GM19035 (cell line): ENCODE results near the gene SLIT3.

Source experiments
- ATAC-seq: cut with Tn5 transposase; IDR thresholded peaks from one replicate; pipeline ENCODE4 v1.9.1; 2021; ENCODE audit not compliant: unreplicated experiment

Gene SLIT3

DNA sequence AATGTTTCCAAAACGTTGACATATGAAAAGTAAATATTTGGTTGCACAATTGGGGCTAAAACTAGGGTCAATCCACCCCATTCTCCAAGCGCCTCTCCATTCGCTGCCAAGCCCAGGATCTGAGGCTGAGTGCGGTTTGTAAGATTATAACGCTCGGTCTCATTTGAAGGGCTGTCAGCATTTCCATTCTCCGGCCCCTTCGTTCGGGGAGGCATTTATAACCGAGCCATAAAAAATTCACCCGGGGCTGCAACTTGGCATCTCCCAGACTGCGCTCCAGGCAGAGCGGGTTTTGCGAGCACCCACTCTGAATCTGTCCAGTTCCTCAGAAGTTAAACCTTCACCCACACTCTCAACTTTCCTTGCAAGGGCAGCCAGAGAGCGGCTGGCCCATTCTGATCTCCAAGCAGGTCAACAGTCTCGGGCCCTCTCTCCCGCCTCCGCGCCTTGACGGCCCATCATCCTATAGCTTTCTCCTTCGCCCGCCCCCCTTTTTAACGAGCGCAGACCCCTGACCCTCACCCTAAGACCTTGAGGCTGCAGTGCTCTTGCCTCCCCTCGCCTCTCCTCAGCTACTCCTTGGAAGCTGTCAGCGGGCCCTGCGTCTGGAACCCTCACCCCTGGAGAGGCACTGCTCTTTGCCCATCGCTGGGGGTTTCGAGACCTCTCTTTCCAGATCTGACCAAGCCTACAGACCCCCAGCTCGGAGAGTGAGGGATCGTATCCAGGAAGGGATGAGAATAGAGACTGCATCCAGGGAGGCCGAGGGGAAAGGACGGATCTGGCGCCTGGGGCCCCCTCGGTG is 1.1 kb downstream of the SLIT3 start:
- no peak for ATAC-seq

DNA sequence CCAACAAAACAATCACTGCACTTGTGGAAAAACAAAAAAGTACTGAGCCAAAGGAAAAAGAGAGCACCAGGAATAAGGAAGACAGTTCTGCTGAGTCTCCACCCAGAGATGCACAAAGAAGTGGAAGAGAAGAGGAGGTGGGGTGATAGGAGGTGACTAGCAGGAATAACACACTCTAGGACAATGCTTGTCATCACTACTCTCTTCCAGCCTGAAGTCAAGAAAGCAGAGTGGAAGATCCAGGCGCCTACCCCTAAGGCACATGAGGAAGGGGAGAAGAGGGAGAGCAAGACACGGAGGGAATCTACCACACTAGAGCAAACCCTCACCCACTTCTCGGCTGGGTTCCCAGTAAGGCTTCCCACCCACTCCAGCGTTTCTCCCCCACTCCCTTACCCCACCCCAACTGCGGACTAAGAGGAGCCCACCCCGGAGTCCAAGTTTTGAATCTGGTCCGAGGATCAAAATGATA is 1.7 kb downstream of the SLIT3 start:
- ATAC-seq: no peak

DNA sequence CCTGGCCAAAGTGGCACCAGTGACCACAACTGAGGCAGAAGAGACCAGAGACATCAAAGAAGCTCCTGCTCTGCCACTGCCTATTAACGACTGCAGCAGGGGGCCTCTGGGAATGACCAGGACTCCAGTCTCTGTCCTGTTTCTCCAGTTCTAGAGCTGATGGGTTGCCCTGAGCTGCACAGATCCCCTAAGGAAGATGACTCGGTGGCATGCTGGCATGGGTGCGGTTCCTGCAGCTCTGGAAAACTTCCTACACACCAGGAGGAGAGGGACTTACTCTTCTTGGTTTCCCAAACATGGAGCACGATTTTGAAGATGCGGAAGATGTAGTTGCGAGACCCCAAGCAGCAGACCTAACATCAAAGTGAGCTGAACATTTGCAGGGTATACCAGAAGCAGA is 2.7 kb downstream of the SLIT3 start:
- no peak for ATAC-seq

DNA sequence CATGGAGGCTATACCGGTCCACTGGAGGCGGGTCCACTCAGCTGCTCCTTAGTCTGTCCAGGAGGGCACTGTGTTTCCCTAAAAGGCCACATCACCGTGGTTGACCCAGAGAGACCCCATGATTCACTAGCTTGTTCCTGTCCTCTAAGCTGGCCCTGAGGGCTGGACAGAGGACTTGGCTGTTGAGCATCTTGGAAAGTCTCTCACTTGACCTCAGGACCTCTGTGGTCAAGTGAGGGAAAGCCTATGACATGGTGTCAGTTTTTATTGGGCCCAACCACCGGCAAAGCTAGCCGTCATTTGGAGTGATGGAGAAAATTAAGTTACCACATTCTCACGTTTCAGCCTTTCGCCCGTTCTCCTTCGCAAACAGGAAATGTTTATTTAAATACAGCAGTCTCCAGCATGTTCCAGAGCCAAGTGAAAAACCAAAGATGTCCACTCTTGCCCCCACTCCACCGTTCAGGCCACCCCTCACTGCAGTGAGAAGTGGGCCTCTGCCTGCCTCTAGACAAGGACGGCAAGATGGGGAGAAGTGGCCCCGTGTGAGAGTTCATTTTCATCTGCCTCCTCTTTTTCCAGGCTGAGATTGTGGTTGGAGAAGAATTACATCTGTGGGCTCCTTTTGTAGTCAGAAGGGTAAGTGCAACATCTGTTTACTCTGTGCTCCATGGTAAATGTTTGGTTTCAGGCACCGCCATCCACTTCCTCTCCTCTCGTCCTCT is 4.4 kb downstream of the SLIT3 start:
- ATAC-seq: no peak

DNA sequence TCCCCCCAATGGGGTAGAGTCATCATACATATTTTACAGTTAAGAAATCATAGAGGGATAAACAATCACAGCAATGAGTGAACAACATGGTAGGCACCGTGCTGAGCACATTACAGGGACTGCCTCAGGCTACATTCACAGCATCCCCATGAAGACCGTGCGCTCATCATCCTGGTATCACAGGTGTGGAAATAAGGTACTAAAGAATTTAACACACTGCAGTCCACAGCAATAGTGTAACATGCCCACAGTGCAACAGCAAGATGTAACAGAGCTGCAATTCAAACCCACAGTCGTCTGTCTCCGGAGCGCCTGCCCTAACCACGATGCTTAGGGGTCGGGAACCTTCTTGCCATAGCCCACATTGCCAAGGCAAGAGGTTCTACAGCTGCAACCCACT is 5.6 kb downstream of the SLIT3 start:
- no peak for ATAC-seq

DNA sequence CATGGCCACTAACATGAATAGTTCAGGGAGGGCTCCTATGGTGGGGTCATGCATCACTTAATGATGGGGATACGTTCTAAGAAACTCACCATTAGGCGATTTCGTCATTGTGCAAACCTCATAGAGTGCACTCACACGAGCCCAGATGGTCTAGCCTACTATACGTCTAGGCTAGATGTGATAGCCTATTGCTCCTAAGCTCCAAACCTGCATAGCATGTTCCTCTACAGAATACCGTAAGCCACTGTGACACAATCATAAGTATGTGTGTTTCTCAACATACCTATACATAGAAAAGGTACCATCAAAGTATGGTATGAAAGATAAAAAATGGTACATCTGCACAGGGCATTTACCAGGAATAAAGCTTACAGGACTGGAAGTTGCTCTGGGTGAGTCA is 6.3 kb downstream of the SLIT3 start:
- ATAC-seq: no peak

DNA sequence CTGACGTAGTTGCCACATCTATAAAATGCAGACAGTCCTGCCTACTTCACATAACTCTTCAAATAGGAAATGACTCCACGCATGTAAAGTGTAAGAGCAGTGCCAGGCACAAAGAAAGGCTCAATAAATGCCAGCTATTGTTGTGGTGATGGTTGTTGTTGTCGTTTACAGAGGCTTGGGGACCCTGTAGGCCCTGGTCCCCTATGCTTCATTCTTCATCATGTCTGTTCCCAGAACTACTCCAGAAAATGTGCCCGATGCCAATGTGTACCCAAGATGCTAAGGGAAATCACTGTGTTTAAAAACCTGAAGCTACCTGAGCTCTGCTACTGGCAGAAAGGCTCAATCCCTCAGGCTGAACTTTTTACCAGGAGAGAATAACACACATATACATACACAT is 9.1 kb downstream of the SLIT3 start:
- no peak for ATAC-seq

DNA sequence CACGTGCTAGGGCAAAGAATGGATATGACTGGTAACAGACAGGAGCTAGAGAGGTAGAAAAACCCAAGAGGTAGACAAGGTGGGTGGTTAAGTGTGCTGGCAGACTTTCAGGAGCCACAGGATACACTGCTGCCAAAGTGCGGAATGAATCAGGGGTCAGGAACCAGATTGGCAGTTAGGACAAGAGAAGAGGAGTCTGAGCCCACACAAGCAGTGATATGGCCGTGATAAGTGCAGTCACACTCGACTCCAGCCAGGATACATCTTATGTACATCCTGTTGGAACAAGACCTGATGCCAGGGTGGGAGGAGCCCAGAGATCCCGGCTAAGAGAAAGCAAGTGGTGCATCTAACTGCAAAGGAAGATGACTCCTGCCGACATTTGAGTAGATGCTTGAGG is 10.0 kb downstream of the SLIT3 start:
- no peak for ATAC-seq

DNA sequence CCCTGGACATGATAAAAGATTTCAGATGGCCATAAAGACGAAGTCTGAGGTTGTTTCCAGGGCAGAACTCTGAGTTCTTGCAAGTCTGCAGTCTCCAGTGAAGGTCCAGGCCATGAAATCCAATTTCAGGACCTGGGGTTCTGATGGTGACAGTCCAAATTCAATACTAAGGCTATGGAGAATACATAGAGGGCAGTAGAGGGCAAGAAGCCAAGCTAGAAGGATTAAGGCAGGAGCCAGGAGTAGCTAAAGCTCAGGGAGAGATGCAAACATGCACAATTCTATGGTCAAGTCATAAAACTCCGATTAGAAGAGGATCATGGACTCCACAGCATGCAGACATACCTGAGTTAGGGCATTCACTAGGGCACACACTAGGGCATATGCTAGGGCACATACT is 11.4 kb downstream of the SLIT3 start:
- no peak for ATAC-seq

DNA sequence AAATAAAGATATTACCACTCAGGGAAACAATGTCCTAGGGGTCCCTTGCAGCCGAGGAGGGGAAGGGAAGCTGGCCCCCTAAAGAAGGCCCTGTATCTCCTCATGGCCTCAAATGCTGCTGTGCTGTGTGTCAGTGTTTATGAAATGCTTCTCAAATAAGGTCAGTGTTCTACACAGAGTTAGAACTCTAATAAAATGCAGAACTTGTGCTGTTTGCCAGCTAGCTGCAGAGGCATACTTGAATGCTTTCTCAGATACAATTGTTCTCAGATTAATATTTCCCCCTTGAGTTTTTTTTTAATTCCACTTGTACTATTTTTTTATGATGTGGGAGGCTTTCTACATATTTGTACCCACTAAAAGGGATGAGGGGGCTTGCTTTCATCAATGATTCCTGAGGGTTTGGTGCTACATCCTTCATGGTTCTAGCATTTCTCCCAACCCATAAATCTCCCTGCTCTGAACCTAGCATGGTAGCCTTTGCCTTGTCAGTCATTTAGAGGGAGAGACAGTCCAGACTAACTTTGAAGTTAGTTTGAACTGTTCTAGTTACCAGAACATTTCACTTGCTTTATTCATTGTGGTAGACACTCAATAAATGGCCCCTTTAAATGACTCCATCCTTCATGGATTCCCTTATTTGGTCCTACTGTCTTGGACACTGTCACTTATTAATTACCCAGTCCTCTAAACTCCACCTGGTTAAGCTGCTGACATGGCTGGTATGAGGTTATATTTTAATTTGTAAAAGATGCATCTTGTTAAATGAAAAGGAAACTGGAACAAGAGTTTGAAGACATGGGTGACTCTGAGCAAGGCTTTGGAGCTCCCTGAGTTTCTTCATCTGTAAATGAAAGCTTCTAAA is 12.6 kb downstream of the SLIT3 start:
- ATAC-seq: no peak

DNA sequence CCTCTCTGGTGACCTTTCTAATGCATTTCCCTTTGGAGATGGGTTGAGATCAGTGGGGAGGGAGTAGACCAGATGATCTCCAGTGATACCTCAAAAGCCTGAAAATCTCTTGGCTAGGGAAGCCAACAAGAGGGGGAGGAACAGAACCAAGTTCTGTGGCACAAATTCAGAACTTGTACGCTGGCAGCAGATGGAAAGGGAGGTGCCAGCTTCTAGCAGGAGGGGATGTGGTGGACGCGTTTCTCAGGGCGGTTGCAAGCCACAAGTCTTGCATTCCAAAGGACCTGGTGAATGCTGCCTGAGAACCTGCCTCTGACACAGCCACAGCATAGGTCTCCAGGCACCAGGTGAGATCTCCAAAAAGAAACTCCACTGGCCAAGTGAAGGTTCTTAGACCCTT is 13.4 kb downstream of the SLIT3 start:
- ATAC-seq: no peak

DNA sequence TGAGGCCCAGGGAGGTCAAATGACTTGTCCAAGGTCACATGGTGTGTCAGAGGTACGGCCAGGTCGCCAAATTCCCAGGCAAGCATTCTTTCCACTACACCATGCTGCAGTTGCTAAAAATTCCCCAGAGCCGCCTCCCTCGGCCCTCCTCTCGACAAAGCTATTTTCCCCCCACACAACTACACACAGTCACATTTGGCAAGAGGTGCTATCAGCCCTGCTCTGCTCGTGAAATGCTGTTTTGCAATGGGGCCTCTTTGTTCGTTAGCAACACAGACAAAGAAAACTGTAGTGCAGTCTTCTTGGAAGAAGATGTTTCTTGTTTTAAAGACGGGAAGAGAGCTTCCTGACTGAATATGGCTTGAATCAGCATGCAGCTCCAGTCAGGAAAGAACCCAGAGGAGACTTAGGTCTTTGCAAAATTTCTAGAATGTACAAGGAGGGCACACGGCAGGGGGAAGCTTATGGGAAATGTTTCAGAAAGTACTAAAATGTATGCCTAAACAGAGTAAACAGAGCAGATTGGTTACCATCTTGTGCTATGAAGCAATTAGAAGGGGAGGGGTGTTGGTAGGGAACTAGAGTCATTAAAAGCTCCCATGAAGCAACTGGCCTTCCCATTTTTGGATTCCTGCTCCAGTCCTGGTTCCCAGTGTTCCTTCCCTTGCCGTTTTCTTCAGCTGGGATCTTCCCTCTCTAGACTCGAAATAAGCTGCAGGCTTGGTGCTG is 14.2 kb downstream of the SLIT3 start:
- no peak for ATAC-seq

DNA sequence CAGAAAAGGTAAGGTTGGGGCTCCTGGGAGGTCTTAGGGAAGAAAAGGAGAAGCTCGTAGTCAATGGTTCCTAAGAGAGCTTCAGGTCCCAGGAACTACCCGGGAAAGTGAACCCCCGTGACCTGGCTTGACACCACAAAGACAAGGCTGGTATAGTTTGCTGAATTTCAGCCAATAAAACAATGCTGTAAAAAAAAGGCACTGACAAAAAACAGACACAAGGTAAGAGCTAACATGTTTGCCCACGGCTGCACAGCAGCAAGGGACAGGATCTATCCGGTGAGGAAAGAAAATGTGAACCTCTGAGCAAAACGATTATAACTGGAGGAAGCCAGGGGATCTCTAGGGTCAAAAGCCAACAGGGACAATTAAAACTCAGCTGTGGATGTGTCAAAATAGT is 17.1 kb downstream of the SLIT3 start:
- no peak for ATAC-seq

DNA sequence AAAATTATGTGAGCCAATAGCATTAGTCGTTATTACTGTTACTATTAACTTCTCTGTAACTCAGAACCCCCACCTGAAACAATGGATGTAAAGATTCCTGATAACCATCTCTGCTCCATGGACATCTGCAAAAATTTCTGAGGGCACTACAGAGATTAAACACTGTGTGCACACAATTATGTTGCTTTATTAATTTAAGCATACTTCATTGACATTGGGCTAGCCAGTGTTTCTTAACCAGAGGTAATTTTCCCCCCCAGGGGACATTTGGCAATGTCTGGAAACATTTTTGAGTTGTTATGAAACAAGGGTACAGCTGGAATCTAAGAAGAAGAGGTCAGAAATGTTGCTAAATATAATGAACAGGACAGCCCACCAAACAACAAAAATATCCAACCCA is 19.3 kb downstream of the SLIT3 start:
- no peak for ATAC-seq

DNA sequence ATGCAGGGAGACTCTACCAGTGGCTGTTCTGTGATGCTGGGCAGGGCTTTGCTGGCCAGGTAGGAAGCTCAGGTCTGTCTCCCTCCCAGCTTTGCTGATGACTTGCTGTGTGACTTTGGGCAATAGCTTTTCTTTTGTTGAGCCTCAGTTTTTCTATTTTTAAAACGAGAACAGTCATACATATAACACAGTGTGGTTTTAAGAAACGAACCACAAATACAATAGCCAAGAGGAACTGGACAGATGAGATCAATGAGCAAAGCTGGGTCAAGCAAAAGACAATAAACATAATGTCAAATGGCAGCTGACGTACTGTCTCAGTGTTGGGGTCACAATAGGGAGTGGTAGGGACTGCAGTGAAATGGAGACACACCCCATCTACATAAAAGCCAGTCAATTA is 20.2 kb downstream of the SLIT3 start:
- ATAC-seq: no peak

DNA sequence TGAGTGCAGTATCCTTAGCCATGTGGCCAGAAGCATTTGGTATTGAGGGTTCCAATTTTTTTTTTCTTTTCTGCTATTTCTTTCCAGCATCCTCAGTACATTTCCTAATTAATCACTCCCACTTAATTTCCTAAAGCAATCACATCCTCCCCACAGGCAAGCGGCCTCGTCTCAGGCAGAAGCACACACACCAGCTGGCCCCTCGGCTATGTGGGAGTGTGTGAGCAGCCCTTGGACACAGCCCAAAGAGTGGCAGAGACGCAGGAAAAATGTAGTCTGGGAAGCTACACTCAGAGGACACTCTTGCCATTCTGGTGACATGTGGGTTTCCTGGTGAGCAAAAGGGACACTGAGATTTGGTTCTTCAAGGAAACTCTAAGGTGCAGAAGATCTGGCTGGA is 20.7 kb downstream of the SLIT3 start:
- no peak for ATAC-seq

DNA sequence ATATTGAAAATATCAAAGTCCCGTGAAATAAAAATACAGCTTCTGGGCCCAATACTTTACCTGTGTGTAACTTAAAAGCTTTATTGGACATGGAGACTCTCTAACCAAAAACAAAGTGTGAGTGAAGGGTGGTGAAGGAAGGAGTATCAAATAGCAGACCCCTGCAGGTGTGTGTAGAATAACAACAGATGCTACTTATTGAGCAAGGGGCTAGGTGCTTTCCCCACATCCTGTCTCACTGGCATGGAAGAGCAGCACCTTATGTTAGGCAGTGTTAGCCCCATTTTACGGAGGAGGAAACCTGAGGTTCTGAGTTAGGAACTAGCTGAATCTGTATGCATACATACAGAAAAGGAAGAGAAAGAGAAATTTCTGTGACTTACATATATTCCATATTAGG is 21.8 kb downstream of the SLIT3 start:
- no peak for ATAC-seq

DNA sequence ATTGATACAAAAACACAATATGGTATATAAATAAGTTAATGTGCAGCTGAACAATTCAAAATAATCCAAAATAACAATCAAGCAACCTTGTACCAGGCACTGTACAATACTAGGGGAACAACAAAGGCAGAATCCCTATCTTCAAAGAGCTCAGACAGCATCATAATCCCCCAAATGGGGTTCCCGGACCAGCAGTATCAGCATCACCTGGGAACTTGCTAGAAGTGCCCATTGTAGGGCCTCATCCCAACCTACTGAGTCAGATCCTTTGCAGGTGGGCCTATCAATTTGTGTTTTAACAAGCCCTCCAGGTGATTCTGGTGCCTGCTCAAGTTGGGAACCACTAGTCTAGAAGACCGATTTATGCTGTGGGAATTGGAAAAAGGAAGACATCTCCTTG is 27.1 kb downstream of the SLIT3 start:
- no peak for ATAC-seq

DNA sequence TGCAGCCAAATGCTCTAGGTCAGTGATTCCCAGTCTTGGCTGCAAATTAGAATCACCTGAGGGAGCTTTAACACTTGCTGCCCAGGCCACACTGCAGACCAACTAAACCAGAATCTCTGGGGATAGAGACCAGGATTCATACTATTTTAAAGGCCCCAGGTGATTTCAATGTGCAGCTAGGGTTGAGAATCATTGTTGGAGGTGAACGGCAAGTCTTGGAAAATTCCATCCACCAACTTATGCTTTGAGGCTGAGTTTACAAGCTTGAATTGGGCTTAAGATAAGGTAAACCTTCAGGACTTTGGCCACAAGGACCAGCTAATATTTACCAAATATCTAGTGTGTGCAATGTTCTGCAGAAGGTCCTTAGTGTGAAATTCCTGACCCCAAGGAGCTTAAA is 27.5 kb downstream of the SLIT3 start:
- ATAC-seq: no peak

DNA sequence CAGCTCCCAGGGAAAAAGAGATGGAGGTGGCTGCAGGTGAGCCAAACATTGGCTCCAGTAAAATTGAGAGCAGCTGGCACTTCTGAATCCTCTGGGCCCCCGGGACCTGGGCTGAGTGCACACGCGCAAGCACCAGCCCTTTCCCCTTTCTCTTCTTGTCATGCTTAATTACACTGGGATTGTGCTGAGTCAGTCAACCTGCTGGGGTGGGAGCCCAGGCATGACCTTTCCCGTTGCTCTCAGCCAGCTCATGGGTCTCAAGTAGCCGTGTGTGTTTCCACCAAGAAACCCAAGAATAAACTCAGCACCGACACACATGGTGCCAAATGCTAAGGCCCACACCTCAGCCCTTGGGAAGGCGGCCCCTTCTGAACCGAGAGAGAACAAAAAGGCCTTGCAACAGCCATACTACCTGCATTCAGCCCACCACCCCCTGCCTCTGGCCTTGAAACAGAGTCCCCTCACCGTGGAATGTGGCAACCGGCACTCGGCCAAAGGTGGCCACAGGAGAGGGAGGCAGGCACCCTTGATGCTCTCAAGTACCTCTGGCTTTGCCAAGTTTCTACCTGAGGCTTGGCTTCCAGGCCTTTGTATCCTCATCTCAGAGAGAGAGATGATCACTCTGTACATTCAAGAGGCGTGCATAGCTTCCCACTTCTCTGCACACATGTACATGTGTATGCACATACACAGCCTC is 28.1 kb downstream of the SLIT3 start:
- no peak for ATAC-seq
